IPS-NIHi11 (cell line): ENCODE measurements around the gene FAM170B.
A peak's percentile ranks its signal among the peaks of the same experiment; 100 is the strongest.

Experiments used
- DNase-seq: peaks from one replicate; pipeline ENCODE4 v3.0.0; 2012; ENCODE audit warnings: mixed read lengths, low spot score

FAM170B gene

GRCh38 chr10:49106451-49106850 is 27.4 kb downstream of the FAM170B start:
- no peak for DNase-seq

- no peak for DNase-seq
Measured at GRCh38 chr10:49105076-49105475, 28.7 kb downstream of the FAM170B start.

- DNase-seq = no peak
Measured at GRCh38 chr10:49104323-49104722, 29.5 kb downstream of the FAM170B start.

DNA sequence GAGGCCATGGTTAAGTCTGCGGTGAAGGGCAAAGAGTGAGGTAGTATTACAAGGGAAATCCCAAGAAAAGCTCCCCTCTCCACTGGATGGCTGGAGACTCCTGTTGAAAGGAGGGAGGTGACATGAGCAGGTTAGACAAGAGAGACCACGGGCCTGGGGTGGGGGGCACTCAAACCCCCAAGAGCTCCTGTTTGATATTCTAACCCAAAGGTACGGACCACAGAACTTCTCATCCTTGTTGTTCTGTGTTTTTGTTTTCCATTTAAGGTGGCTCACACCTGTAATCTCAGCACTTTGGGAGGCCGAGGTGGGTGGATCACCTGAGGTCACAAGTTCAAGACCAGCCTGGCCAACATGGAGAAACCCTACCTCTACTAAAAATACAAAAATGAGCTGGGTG is 30.1 kb downstream of the FAM170B start:
- no peak for DNase-seq

DNA sequence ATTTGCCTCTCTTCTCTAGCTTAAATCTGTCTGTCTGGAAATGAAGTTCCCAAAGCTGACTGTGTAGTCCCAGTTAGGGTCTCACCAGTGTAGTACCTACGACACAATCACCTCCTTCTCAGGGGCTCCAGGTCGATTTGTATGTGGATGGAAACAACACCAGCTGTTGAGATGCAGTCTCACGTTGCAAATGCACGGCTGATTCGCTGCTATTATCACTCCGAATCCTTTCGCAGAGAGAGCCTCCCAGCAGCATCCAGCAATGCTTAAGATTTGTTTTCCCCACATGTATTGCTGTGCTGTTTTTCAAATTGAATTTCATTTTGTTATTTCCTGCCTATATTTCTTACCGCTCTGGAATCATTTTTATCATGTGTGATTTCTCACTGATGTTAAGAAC is 34.8 kb downstream of the FAM170B start:
- no peak for DNase-seq

DNA sequence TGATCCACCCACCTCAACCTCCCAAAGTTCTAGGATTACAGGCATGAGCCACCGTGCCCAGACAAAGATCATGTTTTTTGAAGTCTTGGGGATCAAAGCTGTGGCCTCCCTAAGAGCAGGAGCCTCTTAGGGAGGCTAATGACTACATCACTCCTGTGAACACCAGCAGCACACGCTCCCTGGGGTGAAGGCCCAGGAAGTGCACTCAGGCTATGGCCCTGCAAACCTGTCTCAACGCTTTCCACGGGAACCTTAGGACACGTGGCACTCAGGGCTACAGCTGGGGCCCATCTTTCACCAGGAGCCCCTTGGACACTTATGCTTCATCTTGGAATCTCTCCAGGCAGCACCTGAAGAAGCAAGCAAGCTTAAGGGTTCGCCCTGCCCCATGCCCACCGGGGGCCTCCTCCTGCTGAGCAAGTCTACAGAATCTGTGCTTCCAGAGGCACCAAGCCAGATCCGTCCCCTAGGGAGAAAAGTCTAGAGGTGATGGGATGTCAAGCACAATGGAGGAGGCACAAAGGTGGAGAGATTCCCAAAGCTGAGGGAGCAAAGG is 36.9 kb downstream of the FAM170B start:
- no peak for DNase-seq

- no peak for DNase-seq
Measured at GRCh38 chr10:49094646-49095045, 39.2 kb downstream of the FAM170B start.

DNA sequence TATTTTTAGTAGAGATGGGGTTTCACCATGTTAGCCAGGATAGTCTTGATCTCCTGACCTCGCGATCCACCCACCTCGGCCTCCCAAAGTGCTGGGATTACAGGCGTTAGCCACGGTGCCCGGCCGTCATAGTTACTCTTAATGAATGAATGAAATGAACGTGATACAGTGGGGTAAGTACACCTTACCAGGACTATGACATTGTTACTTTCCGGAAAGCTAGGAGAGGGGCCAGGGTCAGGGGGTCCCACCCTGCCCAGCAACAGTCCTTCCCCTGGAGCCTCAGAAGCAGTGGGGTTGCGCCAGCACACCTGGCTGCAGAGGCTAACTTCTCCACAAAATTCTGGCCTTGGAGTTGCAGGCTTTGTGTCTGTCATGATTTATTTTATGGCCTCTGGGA is 39.9 kb downstream of the FAM170B start:
- DNase-seq = no peak

- no peak for DNase-seq
Measured at GRCh38 chr10:49092477-49092876, 41.3 kb downstream of the FAM170B start.

- no peak for DNase-seq
Measured at GRCh38 chr10:49091450-49092210, 42.2 kb downstream of the FAM170B start.

GRCh38 chr10:49090696-49091380 is 43.0 kb downstream of the FAM170B start:
- DNase-seq = no peak

GRCh38 chr10:49090189-49090575 is 43.6 kb downstream of the FAM170B start:
- no peak for DNase-seq

DNA sequence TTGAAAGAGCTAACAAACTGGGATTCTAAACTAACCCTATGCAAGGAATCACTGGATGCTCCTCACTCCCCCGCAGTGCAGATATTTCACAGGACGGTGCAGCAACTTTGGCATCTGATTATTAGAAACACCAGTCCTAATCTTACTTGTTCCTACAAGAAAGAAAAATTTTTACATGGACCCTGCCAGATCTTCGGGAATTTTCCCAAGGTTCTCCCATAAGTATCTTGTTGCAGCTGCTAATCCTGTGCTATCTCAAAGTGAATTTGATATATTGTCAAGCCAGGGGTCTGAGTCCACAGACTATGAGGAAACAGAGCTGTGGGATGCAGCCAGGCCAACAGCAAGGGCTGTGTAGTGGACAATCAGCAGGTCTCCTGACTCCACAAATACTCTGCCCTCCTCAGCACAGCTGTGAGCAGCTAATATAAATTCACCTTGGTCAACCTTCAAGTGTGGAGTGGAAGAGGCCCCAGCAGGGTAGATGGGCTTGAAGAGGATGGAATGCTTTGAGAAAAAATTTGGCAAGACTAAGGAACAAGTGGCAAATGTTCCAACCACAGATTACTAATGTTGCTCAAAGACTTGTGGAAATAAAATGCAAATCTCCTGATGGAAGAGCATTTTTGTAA is 44.1 kb downstream of the FAM170B start:
- no peak for DNase-seq

DNA sequence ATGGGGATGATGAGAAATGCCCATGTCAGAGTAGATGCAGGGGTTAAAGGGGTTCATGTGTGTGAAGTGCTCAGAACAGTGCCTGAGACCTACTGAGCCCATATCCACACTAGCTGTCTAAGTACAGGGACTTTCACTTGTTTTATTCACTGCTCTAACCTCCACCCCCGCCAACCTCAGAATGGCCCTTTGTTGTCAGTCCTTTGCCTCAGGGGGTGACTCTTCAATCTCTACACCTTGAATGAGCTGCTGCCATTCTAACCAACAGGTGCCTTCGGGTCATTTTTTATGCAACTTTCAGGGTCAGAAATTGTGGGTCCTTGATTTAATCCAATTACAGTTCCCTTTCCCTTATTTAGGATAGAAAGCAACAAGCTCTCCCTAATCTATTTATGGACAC is 44.7 kb downstream of the FAM170B start:
- DNase-seq = no peak

GRCh38 chr10:49086889-49087288 is 46.9 kb downstream of the FAM170B start:
- DNase-seq = no peak

GRCh38 chr10:49083261-49083660 is 50.6 kb downstream of the FAM170B start:
- no peak for DNase-seq

DNA sequence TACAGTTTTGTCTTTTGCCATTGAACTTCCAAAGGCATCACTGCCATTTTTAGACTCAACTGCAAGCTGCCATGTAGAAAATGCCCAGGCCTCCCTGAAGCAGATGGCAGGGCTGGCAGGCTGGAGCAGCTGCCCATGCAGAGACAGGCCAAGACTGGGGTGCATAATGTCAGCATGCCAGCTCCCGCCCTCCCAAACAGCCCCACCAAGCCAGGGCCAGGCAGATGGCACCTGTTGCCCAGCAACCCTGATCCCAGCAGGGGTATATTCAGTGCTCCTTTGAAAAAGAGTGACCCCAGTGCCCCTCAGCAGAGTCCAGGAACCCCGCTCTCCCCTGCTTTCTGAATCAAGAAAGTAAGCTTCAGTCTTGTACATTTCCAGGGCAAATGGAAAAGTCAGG is 51.1 kb downstream of the FAM170B start:
- no peak for DNase-seq

DNA sequence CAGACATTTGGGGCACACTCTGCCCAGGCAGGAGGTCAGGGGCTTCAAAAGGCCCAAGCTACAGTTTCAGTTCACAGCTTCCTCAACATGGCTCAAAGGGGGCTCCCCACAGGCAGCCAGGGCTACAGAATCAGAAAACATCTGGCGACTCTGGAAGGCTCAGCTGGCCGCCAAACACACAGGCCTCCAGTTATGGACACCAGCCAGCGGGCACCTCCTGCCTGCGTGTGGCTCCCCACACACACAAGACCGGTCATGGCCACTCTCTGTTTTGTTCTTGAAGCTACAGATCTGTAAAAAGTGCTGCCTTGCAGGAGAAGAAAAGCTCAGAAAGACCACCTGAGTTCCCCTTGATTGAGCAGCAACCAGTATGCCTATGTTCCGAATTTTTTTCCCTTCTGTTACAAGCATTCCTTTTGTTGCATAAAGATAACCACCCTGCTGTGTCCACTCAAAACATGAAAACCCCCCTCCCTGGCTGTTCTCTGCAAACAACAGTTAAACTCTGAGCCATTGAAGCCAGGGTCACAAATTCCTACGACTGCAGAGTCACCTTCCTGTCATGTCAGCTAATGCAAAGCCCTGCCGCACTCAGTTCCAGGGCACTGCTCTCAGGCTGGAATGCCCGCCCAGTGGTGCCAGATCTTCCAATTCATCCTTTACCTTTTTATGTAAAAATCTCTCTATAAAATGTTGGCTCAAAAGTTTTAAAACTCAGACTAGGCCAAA is 52.1 kb downstream of the FAM170B start:
- peak; percentile 36 for DNase-seq
